Small intestine (tissue), 7 donors: Measurements from ENCODE around the gene KCTD17. TPM values are rescaled to one million over a fixed set of nuclear protein-coding genes. Genes with fewer than 3 reads are reported as not detected.

Experiments used
- DNase-seq, 2 donors: peaks; one replicate each; pipeline versions ENCODE4 v3.0.0 to v3.0.0-alpha.2; 2013
- FAIRE-seq: peaks from 2 replicates; lab custom pipeline; 2012; peaks lifted over from hg19 to GRCh38; lab: Jason Lieb, UNC
- H3K27ac ChIP-seq, 3 donors: one replicate each; pipeline ENCODE4 v1.5.1; 2013; ENCODE audit warnings: low read length in 2 of 3, mild to moderate bottlenecking in 2 of 3, control low read depth in 1 of 3, inconsistent platforms in 1 of 3, low read depth in 1 of 3, moderate library complexity in 1 of 3
- H3K27me3 ChIP-seq, 3 donors: one replicate each; pipeline ENCODE4 v1.6.1; 2013; ENCODE audit warnings: low read length in 3 of 3, inconsistent platforms in 1 of 3; ENCODE audit not compliant: control insufficient read depth in 3 of 3, insufficient read depth in 3 of 3
- H3K36me3 ChIP-seq, 3 donors: one replicate each; pipeline ENCODE4 v1.6.1; 2013; ENCODE audit warnings: low read length in 3 of 3, inconsistent platforms in 1 of 3, low read depth in 1 of 3, mild to moderate bottlenecking in 1 of 3, moderate library complexity in 1 of 3; ENCODE audit not compliant: control insufficient read depth in 3 of 3, insufficient read depth in 2 of 3
- H3K4me1 ChIP-seq, 3 donors: one replicate each; pipeline ENCODE4 v1.6.1; 2013; ENCODE audit warnings: low read length in 2 of 3, inconsistent platforms in 1 of 3, low read depth in 1 of 3, mild to moderate bottlenecking in 1 of 3, moderate library complexity in 1 of 3; ENCODE audit not compliant: control insufficient read depth in 3 of 3, insufficient read depth in 2 of 3
- H3K4me3 ChIP-seq, 3 donors: one replicate each; pipeline ENCODE4 v1.5.1; 2013; ENCODE audit warnings: low read length in 3 of 3, control low read depth in 1 of 3, inconsistent platforms in 1 of 3, low read depth in 1 of 3, mild to moderate bottlenecking in 1 of 3, moderate library complexity in 1 of 3
- H3K9me3 ChIP-seq, 2 donors: one replicate each; pipeline ENCODE4 v1.6.1; 2013; ENCODE audit warnings: low read depth in 1 of 2, low read length in 1 of 2; ENCODE audit not compliant: control insufficient read depth in 2 of 2, insufficient read depth in 1 of 2
- WGBS, 3 donors: extraction: QIAGEN DNeasy Blood & Tissue Kit; methylation state at CpG; one replicate each; pipeline ENCODE4 v1.1.7; 2013; 5-methylcytosine and 5-hydroxymethylcytosine counted together
- polyA plus RNA-seq, 4 donors: library from polyadenylated mRNA; stranded (reverse) in 3 of 4; unstranded in 1 of 4; fragments of 200-250 nt in 3 of 4; fragments of 120-200 nt in 1 of 4; gene quantifications; one replicate each; pipeline versions ENCODE4 v1.2.1 to v1.2.3, GENCODE V29; 2013
- donor health status: healthy with polysubstance abuse.
- donor health status: control.
- donor health status: control.
- donor health status: Bipolar disorder and iron deficiency.
- donor health status: healthy.

KCTD17 gene
- polyA plus RNA-seq, 4 donors: 3.6 to 18.8 (median 10.3) TPM

GRCh38 chr22:37030560-37031281 is 20.8 kb upstream of the KCTD17 start:
- no peaks in the 10 kb centered on the region for H3K27me3 ChIP-seq
- FAIRE-seq (no peak), DNase-seq (no peak)
- 78 to 83% (median 79%) methylated on average over 14 of the region's 14 CpGs for WGBS, 3 donors
- H3K9me3 ChIP-seq: no peaks in the 10 kb centered on the region
- peaks cover 3 to 76% (median 8%) of the 10 kb centered on the region in 3 donors for H3K4me1 ChIP-seq
- peaks cover 9 to 64% (median 12%) of the 10 kb centered on the region in 3 donors for H3K36me3 ChIP-seq
- no peak overlapping the region for H3K4me3 ChIP-seq
- H3K27ac ChIP-seq: peak overlapping the region; percentile 2 to 89 (median 88)

- peaks cover 3 to 68% (median 8%) of the 10 kb centered on the region in 3 donors for H3K4me1 ChIP-seq
- FAIRE-seq: no peak
- peak overlapping the region; percentile 88 to 92 (median 89) for H3K27ac ChIP-seq
- H3K4me3 ChIP-seq: peak overlapping the region in 1 of 3 donors; percentile 15
- 17 to 47% (median 30%) methylated on average over 2 of the region's 2 CpGs for WGBS, 3 donors
- H3K9me3 ChIP-seq: no peaks in the 10 kb centered on the region
- H3K27me3 ChIP-seq: peaks cover 0 to 3% (median 0%) of the 10 kb centered on the region in 3 donors
- peaks cover 9 to 50% (median 12%) of the 10 kb centered on the region in 3 donors for H3K36me3 ChIP-seq
- no peak for DNase-seq
These were observed 19.4 kb upstream of the KCTD17 start for GRCh38 chr22:37032134-37032534.

- WGBS, 3 donors: 13 to 51% (median 38%) methylated on average over 18 of the region's 18 CpGs
- H3K36me3 ChIP-seq: peaks cover 5 to 43% (median 8%) of the 10 kb centered on the region in 3 donors
- H3K27ac ChIP-seq: peak overlapping the region; percentile 88 to 92 (median 89)
- H3K9me3 ChIP-seq: no peaks in the 10 kb centered on the region
- DNase-seq: peak; percentile 93 to 95
- H3K4me3 ChIP-seq: peak overlapping the region in 1 of 3 donors; percentile 15
- H3K27me3 ChIP-seq: peaks cover 0 to 5% (median 0%) of the 10 kb centered on the region in 3 donors
- no peak for FAIRE-seq
- peaks cover 3 to 61% (median 8%) of the 10 kb centered on the region in 3 donors for H3K4me1 ChIP-seq
These were observed 18.7 kb upstream of the KCTD17 start for GRCh38 chr22:37032535-37033460.

GRCh38 chr22:37033605-37034430 is 17.7 kb upstream of the KCTD17 start:
- Histone ChIP-seq H3K9me3 (no peaks in the 10 kb centered on the region), H3K27me3 (peaks cover 0 to 5% (median 0%) of the 10 kb centered on the region in 3 donors), H3K4me1 (peaks cover 3 to 54% (median 8%) of the 10 kb centered on the region in 3 donors), H3K27ac (peak overlapping the region; percentile 50 to 89 (median 86)), H3K4me3 (no peak overlapping the region), H3K36me3 (peaks cover 2 to 34% (median 8%) of the 10 kb centered on the region in 3 donors)
- WGBS, 3 donors: 47 to 73% (median 57%) methylated on average over 23 of the region's 23 CpGs
- FAIRE-seq (no peak), DNase-seq (peak; percentile 75 to 82)

- DNase-seq: no peak
- H3K27ac ChIP-seq: no peak overlapping the region
- no peak for FAIRE-seq
- 77 to 83% (median 78%) methylated on average over 11 of the region's 11 CpGs for WGBS, 3 donors
- no peak overlapping the region for H3K4me3 ChIP-seq
- peaks cover 0 to 5% (median 0%) of the 10 kb centered on the region in 3 donors for H3K27me3 ChIP-seq
- H3K36me3 ChIP-seq: peaks cover 0 to 4% (median 0%) of the 10 kb centered on the region in 3 donors
- peaks cover 3 to 53% (median 5%) of the 10 kb centered on the region in 3 donors for H3K4me1 ChIP-seq
- H3K9me3 ChIP-seq: no peaks in the 10 kb centered on the region
These were observed 14.7 kb upstream of the KCTD17 start for GRCh38 chr22:37036655-37037377.

GRCh38 chr22:37037669-37038068 is 13.9 kb upstream of the KCTD17 start:
- DNase-seq (no peak), FAIRE-seq (no peak)
- Histone ChIP-seq H3K4me1 (peaks cover 3 to 52% (median 5%) of the 10 kb centered on the region in 3 donors), H3K4me3 (no peak overlapping the region), H3K36me3 (peaks cover 0 to 4% (median 0%) of the 10 kb centered on the region in 3 donors), H3K27ac (no peak overlapping the region), H3K9me3 (no peaks in the 10 kb centered on the region), H3K27me3 (peaks cover 0 to 5% (median 0%) of the 10 kb centered on the region in 3 donors)
- 64 to 79% (median 69%) methylated on average over 14 of the region's 14 CpGs for WGBS, 3 donors

- H3K27me3 ChIP-seq: peaks cover 0 to 5% (median 0%) of the 10 kb centered on the region in 3 donors
- FAIRE-seq: no peak
- no peak overlapping the region for H3K27ac ChIP-seq
- H3K9me3 ChIP-seq: no peaks in the 10 kb centered on the region
- no peak overlapping the region for H3K4me3 ChIP-seq
- H3K36me3 ChIP-seq: no peaks in the 10 kb centered on the region
- H3K4me1 ChIP-seq: peaks cover 0 to 54% (median 5%) of the 10 kb centered on the region in 3 donors
- DNase-seq: no peak
- 88 to 96% (median 95%) methylated on average over 2 of the region's 2 CpGs for WGBS, 3 donors
These were observed 12.1 kb upstream of the KCTD17 start for GRCh38 chr22:37039466-37039865.
